Aorta (tissue), 5 donors: ENCODE measurements around the gene KCTD8. TPM values are rescaled to one million over a fixed set of nuclear protein-coding genes. Genes with fewer than 3 reads are reported as not detected.

ENCODE experiments used
- ATAC-seq: fragments of 200-7000 bp; cut with Tn5 transposase; one replicate; pipeline ENCODE4 v1.9.1; 2022; ENCODE audit warnings: moderate library complexity; ENCODE audit not compliant: low FRiP score
- DNase-seq, 2 donors: peaks; one replicate each; pipeline ENCODE4 v3.0.0-alpha.2; 2020
- H3K27ac ChIP-seq, 2 donors: one replicate each; pipeline ENCODE4 v1.5.1; 2013; ENCODE audit warnings: low read length in 2 of 2, mild to moderate bottlenecking in 2 of 2, moderate library complexity in 2 of 2, control low read depth in 1 of 2, inconsistent platforms in 1 of 2, low read depth in 1 of 2
- H3K27me3 ChIP-seq, 2 donors: one replicate each; pipeline ENCODE4 v1.6.1; 2013; ENCODE audit warnings: control low read depth in 1 of 2, low read length in 1 of 2, mild to moderate bottlenecking in 1 of 2, moderate library complexity in 1 of 2; ENCODE audit not compliant: insufficient read depth in 2 of 2, control insufficient read depth in 1 of 2
- H3K36me3 ChIP-seq, 2 donors: one replicate each; pipeline ENCODE4 v1.6.1; 2013; ENCODE audit warnings: control low read depth in 1 of 2, low read length in 1 of 2, mild to moderate bottlenecking in 1 of 2; ENCODE audit not compliant: insufficient read depth in 2 of 2, control insufficient read depth in 1 of 2
- H3K4me1 ChIP-seq, 2 donors: one replicate each; pipeline ENCODE4 v1.6.1; 2013; ENCODE audit warnings: low read length in 2 of 2, control low read depth in 1 of 2, mild to moderate bottlenecking in 1 of 2, moderate library complexity in 1 of 2; ENCODE audit not compliant: insufficient read depth in 2 of 2, control insufficient read depth in 1 of 2
- H3K4me3 ChIP-seq, 2 donors: one replicate each; pipeline ENCODE4 v1.5.1; 2013; ENCODE audit warnings: low read length in 2 of 2, control low read depth in 1 of 2, mild to moderate bottlenecking in 1 of 2
- H3K9me3 ChIP-seq: one replicate; pipeline ENCODE4 v1.6.1; 2013; ENCODE audit warnings: mild to moderate bottlenecking, low read length; ENCODE audit not compliant: control insufficient read depth
- WGBS, 2 donors: extraction: QIAGEN DNeasy Blood & Tissue Kit; methylation state at CpG; one replicate each; pipeline ENCODE4 v1.1.7; 2013; 5-methylcytosine and 5-hydroxymethylcytosine counted together
- intact Hi-C, 2 donors: fragments of 100-400 bp; cut with DNase I; formaldehyde crosslinking; loops; one replicate each; pipeline versions ENCODE4 v1.14.2 to v1.15.0; 2022
- long read RNA-seq, 2 donors: library from polyadenylated mRNA; unstranded; transcript quantifications; one replicate each; pipeline ENCODE4 v2.0.0, GENCODE V29; 2020 to 2021
- polyA plus RNA-seq, 2 donors: library from polyadenylated mRNA; stranded (reverse); fragments of 200-250 nt; gene quantifications; one replicate each; pipeline ENCODE4 v1.2.3, GENCODE V29; 2013
- total RNA-seq, 2 donors: library from RNA; stranded (reverse); fragmentation: NEBNext Ultra II Directional; extraction: Animal tissue kit (Norgen Biotek cat#: 25700); gene quantifications; one replicate each; pipeline ENCODE4 v1.2.1, GENCODE V29; 2021
- donor health status: healthy with polysubstance abuse.
- donor health status: Bipolar disorder and iron deficiency.
- donor health status: DM: no; HTN: no; CAD: no.
- donor health status: DM: no; HTN: no; CAD: no.
- donor health status: DM: yes; HTN: yes; CAD: no.

The KCTD8 gene
- total RNA-seq (1 to 10 TPM in 1 of 2 donors, under 1 TPM in 1; 0.75 to 4.8 TPM), polyA plus RNA-seq (under 1 TPM in 1 of 2 donors, not detected in 1; 0.15 TPM)
- long read RNA-seq, donor 1, partial matches to known transcripts, result 0 of 8 reads
- long read RNA-seq, donor 1, other reads (novel, unspliced or antisense), result 8 of 8 reads
- long read RNA-seq, donor 2, partial matches to known transcripts, result 0 of 1 reads
- long read RNA-seq, donor 2, other reads (novel, unspliced or antisense), result 1 of 1 reads

DNA sequence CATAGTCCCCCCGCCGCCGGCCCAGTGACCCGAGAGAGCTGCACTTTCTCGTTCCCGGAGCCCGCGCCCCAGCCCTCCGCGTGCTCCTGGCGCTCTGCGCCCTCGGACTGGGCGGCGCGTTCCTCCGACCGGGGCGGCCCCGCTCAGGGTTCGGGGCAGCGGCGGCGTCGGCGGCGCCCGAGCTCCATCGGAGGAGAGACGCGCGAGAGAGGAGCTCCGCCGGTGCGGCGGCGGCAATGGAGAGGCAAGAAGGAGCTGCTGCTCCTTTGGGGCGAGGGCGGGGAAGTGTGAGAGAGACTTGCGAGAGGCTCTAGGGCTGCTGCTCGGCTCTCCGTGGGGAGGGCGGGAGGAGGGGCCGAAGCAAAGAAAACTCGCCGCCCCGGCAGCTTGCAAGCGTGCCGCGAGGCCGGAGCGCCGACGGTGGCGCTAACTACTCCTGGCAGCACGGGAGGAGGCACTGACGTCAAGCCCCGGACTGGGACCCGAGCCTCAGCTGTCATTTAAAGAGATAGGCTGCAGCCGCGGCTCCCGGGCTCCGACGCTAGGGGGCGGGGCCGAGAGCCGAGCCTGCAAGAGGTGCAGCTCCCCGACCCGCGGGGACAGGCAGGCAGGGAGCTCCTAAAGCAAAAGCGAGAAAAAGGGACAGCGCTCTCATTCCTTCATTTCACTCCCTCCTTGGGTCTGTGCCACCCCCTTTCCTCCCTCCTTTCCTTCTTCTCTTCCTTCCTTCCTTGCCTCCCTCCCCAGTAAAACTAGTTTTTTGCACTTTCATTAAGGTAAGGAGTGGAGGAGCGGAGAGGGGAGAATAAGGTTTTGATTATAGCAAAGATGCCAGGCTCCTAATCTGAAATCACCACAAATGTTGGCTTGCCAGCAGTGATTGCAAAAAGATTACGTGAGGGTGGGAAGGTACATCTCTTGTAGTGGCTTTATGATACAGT, at the start of gene KCTD8:
TSS of gene KCTD8 (minus strand) at position 289 of the 941 bp plus-strand sequence.
- ATAC-seq, result peak; percentile 93
- Histone ChIP-seq H3K9me3 (no peaks in the 10 kb centered on the region), H3K4me1 (peaks cover 0 to 2% of the 10 kb centered on the region in 2 donors), H3K4me3 (peak within 1 kb of the TSS; percentile 49 to 85), H3K36me3 (no peaks in the 10 kb centered on the region), H3K27ac (peak within 1 kb of the TSS in 1 of 2 donors; percentile 25), H3K27me3 (no peaks in the 10 kb centered on the region)
- peak; percentile 90 to 95 for DNase-seq
- 1% methylated on average over 49 to 74 of the region's 74 CpGs for WGBS, 2 donors
- intact Hi-C loops, result no loop called here

DNA sequence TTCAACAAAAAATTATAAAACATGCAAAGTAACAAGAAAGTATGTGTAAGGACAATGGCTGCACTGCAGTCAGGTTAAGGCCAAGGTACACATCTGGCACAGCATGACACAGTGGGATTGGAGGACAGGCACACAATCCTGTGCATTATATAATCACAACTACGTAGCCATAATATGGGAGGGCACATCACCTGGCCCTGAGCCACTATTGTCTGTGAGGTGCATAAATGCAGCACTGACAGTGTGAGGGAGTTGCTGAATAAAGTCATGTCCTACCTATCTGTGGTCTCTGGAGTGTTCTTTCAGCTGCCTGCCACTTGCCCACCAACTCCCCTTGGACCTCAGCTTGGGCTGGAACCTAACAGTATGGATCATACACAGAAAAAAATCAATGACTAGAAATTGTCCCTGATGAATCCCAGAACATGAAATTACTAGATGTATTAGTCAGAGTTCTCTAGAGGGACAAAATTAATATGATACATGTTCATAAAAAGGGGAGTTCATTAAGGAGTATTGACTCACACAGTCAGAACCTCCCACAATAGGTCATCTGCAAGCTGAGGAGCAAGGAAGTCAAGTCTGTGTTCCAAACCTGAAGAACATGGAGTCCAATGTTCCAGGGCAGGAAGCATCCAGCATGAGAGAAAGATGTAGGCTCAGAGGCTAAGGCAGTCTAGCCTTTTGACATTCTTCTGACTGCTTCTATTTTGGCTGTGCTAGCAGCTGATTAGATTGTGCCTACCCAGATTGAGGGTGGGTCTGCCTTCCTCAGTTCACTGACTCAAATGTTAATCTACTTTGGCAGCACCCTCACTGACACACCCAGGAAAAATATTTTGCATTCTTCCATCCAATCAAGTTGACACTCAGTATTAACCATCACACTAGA, 46.4 kb upstream of the KCTD8 start:
- intact Hi-C loops, result no loop called here
- no peak for ATAC-seq

DNA sequence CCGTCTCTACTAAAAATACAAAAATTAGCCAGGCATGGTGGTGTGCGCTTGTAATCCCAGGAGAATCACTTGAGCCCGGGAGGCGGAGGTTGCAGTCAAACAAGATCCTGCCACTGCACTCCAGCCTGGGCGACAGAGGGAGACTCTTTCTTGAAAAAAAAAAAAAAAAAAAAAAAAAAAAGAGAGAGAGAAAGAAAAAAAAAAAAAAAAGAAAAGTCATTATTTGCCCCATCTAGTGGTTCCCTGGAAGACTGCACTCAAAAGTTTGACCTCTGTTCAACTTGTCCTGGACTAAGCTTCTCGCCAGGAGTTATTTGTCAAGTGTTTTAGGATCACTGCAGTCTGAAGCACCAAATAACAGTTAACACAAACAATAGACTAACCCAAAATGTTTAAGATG, 45.3 kb upstream of the KCTD8 start:
- Histone ChIP-seq H3K27me3 (no peaks in the 10 kb centered on the region), H3K36me3 (no peaks in the 10 kb centered on the region), H3K27ac (no peak overlapping the region), H3K4me1 (no peaks in the 10 kb centered on the region), H3K4me3 (no peak overlapping the region), H3K9me3 (no peaks in the 10 kb centered on the region)
- ATAC-seq (no peak), DNase-seq (no peak)
- 37 to 43% methylated on average over 6 of the region's 6 CpGs for WGBS, 2 donors
- intact Hi-C loops, result no loop called here

More for the DNA sequence above, 46.4 kb upstream of the KCTD8 start:
- Histone ChIP-seq H3K36me3 (no peaks in the 10 kb centered on the region), H3K4me3 (no peak overlapping the region), H3K9me3 (no peaks in the 10 kb centered on the region), H3K4me1 (no peaks in the 10 kb centered on the region), H3K27me3 (no peaks in the 10 kb centered on the region), H3K27ac (no peak overlapping the region)
- no peak for DNase-seq
- 0% methylated on average over 1 of the region's 1 CpG for WGBS, 2 donors

- Histone ChIP-seq H3K36me3 (no peaks in the 10 kb centered on the region), H3K27ac (no peak overlapping the region), H3K4me3 (no peak overlapping the region), H3K9me3 (peaks cover 2% of the 10 kb centered on the region), H3K27me3 (no peaks in the 10 kb centered on the region), H3K4me1 (no peaks in the 10 kb centered on the region)
- WGBS, 2 donors, result 36% methylated on average over 3 of the region's 3 CpGs
- ATAC-seq (no peak), DNase-seq (no peak)
- intact Hi-C loops, result no loop called here
These were observed 38.7 kb upstream of the KCTD8 start for GRCh38 chr4:44487341-44487740.

GRCh38 chr4:44479731-44480130, 31.1 kb upstream of the KCTD8 start:
- Histone ChIP-seq H3K4me3 (no peak overlapping the region), H3K27me3 (no peaks in the 10 kb centered on the region), H3K4me1 (no peaks in the 10 kb centered on the region), H3K27ac (no peak overlapping the region), H3K9me3 (no peaks in the 10 kb centered on the region), H3K36me3 (no peaks in the 10 kb centered on the region)
- DNase-seq (no peak), ATAC-seq (no peak)
- intact Hi-C loops, result no loop called here

- DNase-seq, result no peak
- intact Hi-C loops, result no loop called here
- no peaks in the 10 kb centered on the region for H3K4me1 ChIP-seq
These were observed 13.7 kb upstream of the KCTD8 start for GRCh38 chr4:44462259-44462658.

GRCh38 chr4:44447563-44448504, 775 bp downstream of the KCTD8 start:
- H3K4me1 ChIP-seq, result peaks cover 0 to 2% of the 10 kb centered on the region in 2 donors
- peak overlapping the region in 1 of 2 donors; percentile 21 for H3K27ac ChIP-seq
- H3K4me3 ChIP-seq, result peak overlapping the region; percentile 49 to 85
- 1% methylated on average over 90 to 110 of the region's 110 CpGs for WGBS, 2 donors
- intact Hi-C loops, result no loop called here
- DNase-seq, result peak; percentile 39 to 78
- no peaks in the 10 kb centered on the region for H3K36me3 ChIP-seq
- peak; percentile 26 for ATAC-seq
- no peaks in the 10 kb centered on the region for H3K27me3 ChIP-seq
- no peaks in the 10 kb centered on the region for H3K9me3 ChIP-seq

More at GRCh38 chr4:44462259-44462658, 13.7 kb upstream of the KCTD8 start:
- WGBS, 2 donors, result 62 to 70% methylated on average over 1 of the region's 1 CpG
- Histone ChIP-seq H3K27me3 (no peaks in the 10 kb centered on the region), H3K9me3 (no peaks in the 10 kb centered on the region), H3K36me3 (no peaks in the 10 kb centered on the region), H3K4me3 (no peak overlapping the region), H3K27ac (no peak overlapping the region)
- ATAC-seq, result no peak
